DMS79 treated with DMSO at 0.1 percent for 48 hours (cell line): ENCODE data around the gene SH3GL2.
"Not testable (repeated sequence)": the region's sequence is repeated elsewhere in the genome, so short reads cannot be mapped to it uniquely, and the experiment has no call there.

Experiments used
- DNase-seq: peaks from one replicate; lab custom pipeline; 2025; lab: John Stamatoyannopoulos, UW

The SH3GL2 gene

DNA sequence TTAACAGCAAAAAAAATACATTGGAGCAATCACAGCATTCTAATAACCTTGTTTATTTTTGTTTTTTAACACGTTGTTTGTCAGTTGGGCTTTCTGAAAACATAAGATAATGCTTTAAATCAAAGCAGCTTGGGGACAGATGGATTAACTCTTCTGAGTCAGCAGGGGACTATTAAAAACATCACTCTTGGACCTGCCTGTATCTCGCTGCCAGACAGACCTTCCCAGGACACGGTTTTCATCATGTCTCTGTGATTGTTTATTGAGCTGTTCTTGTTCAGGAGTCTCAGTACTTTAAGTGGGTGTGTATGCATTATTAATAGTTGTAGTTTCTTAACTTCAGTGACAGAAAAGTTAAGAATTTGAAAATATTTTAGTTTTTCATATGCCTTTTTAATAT, 173.2 kb downstream of the SH3GL2 start:
- DNase-seq, result no peak

DNA sequence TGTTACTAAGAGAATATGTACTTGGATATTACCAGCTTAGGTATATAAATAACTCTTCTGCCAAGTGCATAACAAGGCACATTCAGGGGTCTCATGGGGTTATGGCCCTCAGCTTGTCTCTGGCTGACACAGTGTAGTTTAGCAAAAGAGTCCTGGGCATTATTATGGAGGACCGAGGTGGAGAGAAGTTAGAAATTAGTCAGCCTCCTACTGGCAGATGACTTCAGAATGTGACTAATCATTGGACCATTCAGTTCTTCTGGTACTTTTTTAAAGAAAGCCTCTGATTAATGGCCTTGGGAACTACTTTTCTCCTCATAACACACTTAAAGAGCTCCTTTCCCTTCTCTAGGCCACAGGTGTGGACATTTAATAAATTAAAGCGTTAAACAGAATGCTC, 178.9 kb downstream of the SH3GL2 start:
- DNase-seq, result no peak

DNA sequence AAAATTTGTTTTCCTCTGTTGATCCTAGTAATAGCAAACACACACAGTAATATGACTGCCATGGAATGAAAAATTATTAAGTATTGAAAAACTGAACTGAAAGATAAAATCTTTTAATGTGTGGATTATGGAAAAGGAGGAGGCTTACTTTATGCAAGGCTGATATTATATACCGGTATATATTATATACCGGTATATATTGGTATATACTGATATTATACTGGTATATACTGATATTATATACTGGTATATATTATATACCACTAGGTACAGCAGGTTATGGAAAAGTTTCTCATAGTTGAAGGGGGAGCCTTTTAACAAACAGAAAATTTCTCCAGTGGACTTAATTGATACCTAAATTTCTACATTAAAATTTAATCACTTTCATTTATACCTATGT, 181.4 kb downstream of the SH3GL2 start:
- no peak for DNase-seq

DNA sequence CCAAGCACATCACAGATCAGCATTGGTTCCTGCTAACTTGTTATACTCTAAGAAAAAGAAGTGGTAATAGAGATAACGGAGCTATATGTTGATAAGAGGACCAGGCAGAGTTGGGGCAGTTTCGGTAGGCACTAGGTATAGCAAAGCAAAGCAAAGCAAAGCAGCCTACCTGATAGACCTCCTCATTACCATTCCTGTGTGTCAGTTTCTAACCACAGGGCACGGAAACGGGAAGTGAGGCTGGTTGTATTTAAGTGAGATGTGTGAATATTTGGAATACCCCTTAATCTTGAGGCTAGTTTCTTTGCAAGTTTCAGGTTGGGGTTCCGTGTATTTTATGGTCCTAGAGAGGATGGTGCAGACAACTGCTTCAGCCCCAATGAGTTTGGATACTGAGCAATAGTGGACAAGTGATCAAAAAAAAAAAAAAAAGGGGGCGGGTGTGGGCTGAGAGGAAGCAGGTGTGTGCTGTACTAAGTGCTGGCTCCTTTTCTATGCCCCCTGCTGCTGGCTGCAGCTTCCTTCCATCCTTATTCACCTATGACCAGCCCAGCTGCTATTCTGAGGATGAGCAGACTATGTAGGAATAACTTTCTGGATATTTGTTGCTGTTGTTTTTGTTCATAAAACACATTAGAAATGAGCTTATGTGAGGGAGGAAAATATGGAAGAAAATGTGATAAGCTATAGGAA, 183.3 kb downstream of the SH3GL2 start:
- no peak for DNase-seq

DNA sequence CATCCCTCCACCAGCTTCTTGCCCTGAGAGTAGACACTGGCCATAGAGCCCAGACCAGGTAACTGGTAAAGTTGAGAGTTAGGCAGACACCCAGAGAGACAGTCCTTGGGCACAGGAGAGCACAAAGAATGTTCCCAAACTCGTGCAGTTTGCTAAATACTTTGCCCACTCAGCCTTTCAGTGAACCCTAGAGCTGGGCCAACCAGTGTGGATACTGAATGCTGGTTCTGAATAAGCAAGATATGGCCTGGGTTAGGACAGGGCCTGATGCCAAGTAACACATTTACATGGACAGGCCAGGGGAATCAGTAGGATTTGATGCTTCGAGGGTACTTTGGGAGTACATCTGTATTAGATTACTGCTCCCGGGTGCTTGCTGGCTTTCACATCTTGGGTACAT, 185.4 kb downstream of the SH3GL2 start:
- no peak for DNase-seq

DNA sequence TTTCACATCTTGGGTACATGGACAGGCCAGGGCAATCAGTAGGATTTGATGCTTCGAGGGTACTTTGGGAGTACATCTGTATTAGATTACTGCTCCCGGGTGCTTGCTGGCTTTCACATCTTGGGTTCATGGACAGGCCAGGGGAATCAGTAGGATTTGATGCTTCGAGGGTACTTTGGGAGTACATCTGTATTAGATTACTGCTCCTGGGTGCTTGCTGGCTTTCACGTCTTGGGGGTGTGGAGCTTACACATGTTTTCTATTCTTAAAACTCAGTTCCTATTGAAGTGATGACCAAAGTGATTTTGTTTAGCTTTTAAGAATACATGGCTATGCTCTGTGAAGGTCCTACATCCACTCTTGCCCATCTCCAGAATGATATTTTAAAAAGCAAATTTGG, 186.3 kb downstream of the SH3GL2 start:
- not testable (repeated sequence) for DNase-seq

DNA sequence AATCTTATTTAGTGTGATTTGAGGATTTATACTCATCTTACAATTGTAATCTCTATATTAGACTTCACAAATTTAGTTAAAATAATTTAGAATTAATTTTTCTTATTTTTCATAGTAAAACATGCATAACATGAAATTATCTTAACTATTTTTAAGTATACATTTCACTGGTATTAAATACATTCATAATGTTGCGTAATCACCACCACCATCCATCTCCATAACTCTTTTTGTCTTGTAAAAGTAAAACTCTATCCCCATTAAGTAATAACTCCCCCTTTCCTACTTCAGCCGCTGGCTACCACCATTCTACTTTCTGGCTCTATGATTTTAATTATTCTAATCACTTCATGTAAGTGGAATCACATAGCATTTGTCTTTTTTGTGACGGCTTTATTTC, 193.4 kb downstream of the SH3GL2 start:
- DNase-seq, result no peak

DNA sequence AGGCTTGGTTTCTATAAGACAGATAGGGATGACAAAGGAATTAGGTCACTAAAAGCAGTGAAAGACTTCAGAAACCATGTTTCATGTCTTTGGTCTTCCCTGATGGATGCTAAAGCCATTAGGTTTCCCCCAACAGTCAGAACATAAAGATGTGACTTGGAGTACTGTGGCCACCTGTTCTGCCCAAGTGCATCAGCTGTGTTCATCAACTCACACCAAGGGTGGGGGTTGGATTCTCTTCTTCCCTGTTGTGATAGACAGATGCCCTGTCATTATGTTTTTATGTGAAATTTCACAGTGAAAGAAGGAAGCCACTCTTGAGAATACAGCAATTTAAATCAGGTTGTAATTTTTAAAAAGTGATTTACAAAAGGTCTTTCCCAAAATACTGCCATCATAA, 196.8 kb downstream of the SH3GL2 start:
- DNase-seq, result no peak

DNA sequence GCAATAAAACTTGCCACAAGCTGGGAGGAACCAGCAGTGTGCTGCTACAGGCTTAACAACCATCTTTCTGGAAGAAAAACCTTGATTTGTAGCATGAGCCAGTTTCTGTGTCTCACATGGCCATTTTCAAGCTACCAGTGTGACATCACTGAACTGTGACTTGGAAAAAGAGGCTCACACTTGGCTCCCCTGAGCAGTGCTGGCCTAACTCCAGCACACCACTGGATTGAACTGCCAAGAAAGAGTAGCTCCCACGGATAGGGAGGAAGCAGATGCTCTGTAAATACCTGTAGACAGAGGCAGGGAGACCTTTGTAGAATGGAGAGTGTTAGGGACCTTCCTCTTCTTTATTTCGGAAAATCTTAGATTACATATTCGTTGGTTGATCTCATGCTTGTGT, 197.9 kb downstream of the SH3GL2 start:
- DNase-seq, result peak; percentile 28

DNA sequence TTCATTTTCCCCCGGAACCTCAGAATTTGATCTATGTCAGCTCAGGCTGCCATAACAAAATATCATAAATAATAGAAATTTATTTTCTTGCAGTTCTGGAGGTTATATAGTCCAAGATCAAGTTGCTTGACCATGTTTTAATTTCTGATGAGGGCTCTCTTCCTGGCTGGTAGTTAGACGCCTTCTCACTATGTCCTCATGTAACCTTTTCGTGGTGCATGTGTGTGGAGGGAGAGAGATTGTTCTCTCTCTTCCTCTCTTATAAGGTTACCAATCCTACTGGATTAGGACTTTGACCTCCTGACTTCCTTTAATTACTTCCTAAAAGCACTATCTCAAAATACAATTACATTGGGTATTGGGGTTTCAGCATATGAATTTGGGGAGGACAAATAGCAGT, 198.6 kb downstream of the SH3GL2 start:
- DNase-seq, result no peak

DNA sequence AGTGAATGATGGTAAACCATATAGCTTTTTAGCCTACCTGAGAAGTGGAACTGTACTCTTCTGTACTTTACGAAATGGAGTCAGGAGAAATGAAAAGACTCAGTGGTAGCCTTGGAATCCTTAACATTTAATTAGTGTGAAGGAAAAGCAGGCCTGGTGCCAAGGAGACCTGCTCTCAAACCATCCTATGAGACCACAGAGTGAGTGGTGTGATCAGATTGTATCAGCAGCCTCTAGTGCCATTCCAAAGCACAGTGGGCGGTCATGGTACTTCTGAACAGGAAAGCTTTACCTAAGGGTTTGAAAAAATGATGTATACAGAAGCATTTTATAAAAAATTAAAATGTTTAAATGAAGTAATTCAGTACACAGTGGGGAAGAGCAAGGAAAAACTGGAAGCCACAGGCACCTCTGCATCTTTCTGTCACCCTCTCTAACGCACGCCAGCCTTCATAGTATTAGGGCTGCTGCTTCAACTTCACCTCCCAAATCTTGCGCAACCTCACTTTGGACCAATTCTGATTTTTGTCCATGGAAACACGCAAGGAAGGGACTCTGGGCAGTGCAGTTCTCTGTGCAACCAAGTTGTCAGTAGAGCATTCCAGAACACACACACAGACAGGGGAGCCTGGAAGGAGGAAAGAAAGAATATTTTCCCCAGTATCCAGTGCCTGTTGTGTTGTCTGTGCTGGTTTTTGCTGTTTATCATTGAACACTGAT, 203.7 kb downstream of the SH3GL2 start:
- peak; percentile 70 for DNase-seq

DNA sequence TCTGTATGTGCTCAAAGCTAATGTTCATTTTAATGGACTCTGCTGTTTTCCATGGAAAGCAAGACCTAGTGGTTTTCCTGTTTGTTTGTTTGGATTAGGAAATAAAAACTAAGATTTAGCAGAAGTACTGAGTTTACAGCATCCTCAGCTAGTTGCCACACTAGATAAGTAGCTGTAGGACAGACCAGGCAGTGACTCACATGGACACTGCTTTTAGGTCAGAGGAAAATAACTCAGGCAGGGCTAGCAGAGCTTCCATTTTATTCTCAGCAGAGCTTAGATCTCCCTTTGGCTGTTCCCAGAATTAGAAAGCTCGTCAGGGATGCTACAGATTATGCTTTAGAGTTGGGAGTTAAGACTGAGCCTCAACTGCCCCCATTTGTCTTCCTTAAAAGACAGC, 204.4 kb downstream of the SH3GL2 start:
- DNase-seq, result no peak

DNA sequence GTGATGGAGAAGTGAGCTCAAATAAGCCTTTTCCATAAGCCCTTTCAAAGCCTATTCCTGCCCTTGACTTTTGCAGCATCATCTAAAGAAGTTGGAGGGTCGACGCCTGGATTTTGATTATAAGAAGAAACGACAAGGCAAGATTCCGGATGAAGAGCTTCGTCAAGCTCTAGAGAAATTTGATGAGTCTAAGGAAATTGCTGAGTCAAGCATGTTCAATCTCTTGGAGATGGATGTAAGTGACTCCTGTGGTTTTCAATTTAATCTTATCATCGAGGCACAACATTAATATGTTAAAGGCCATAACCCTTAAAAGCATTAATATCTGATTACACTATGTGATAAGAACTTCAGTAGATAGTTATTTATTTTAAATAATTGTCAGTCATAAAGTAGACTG, 210.4 kb downstream of the SH3GL2 start:
- DNase-seq, result no peak

DNA sequence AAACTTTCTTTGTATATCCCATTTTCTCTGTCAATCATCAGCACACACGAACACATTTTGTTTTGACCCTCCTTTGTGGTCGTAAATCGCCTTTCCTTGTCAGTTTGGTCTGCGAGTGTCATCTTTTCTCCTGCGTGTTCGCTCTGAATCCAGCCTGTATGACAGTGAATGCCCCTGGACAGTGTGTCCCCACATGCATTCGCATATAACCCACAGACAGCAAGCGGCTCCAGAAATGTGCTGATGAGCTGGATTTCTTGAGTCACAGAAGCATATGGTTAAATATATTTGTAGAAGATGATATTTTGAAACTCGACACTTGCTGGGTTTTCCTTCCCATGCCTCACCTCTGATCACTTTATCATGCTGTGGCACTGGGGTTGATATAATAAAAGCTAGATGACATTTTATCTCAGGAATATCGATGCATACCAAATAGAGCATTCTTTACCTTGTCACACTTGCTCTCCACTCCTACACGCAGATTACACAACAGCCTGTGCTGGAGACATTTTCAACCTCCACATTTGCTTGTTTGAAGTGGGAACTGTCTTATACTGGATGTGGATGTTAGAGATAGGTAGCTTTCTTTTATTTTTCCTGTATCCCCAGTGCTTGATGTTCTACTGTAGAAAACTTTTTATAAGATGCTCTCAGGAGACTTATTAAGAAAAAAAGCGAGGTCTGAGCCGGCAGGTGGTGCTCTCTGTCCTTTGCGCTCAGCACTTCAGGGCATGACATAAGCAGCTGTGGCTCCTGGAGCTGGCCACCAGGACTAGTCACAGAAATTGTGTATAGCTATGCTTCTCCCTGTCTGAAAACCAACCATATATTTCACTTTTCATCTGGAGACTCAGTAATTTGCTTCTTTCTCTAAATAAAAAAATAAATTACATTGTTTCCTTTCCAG, 215.1 kb downstream of the SH3GL2 start:
- DNase-seq, result no peak

DNA sequence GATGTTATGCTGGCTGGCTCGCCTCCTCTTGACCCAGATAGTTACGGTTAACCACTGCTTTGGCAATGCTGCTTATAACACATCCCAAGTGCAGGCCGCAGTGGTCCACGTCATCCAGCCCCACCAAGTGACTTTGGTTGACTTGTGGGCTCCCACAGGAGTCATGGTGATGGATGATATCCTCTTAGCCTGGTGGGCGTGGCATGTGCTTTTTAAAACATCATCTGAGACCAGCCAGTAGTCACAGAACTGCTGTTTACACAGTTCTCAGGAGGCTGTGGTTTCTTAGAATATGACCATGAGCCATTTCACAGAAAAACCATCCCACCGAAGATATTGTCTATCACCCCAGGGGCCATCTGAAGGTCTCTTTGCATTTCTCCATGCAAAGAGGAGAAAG, 216.9 kb downstream of the SH3GL2 start:
- DNase-seq, result no peak

DNA sequence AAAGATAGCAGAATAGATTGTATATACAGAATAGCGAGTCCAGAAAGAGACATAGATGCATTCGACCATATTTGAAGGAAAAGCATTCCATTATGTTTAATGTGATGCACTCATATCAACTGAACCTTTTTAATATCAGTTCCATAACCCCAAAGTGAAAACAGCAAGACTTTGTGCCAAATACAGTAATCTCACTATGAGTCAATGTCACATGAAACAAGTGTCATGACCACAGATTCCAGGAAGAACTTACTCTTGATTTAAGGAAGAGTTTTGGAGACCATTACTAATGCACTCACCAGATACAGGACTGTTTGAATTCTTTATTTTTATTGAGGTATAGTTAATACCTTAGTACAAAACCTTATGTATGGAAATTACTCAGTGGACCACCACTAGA, 220.5 kb downstream of the SH3GL2 start:
- no peak for DNase-seq

DNA sequence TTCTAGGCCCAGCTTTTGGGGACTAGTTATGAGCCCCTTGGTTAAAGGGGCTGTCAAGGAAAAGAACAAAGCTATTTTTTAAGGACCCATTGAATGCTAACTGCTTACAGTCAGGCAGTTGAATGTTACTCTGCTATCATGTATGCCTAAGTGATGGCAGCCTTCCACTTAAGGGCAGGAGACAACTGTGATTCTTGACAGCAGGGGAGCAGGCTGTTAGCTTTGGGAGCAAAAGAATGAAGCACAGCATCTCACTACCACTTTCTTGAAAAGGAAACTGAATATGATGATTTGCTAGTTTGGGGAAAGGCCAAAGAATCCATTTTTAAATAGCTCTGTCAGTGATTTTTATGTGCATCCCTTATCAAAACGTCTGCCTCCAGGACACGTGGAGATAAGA, 221.6 kb downstream of the SH3GL2 start:
- DNase-seq, result no peak

DNA sequence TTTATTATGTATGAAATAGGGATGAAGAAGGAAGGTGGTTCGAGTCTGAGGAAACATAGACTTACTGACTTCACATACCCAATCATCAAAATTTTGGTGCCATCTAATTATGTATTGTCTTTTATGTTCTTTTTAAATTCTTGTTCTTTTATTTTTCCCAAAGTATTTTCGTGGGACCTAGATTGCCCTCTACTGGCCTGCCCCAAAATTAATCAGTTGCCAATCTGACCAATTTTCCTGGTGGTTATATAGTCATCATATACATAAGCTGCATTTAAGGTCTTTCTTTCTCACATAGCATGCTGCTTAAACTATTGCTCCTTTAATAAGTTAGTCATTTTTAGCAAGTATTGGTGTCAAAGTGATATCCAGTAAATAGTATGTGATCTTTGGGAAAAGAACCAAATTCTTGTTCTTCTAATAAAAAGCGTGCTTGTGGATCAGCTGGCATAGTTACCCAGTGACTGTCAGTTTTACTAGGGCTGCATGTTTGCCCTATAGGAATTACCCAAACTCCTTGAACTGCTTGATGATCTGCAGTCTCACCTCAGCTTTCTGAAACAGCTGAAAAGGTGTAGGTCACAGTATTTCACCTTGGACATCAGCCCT, 223.5 kb downstream of the SH3GL2 start:
- no peak for DNase-seq

DNA sequence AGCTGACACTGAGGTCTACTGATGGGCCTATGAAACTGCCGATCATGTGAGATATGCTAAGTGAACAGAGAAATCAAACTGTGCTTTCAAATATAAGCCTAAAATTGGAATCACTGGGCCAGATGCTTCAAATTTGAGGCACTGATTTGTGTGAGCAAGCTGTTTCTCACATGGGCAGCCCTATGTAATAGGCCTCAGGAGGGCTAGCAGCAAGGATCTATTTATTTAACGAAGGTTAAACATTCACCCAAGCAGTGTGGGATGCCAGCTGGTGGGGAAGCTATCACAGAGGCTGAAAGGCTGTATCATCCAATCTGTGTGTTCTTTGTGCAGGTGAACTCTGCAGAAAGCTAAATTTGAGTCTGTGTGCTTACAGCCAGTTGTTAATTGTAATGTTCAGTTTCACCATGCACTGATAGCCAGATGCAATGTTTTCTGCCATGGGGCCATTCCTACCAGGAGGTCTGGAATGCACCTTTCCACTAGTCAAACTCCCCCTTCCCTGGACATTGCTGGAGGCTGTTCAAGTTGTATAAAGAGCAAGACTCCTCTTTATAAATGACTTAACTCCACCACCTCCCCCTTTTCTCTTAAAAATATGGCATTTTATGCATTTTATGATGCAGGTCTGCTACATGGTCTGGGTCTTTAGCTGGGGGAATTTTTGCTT, 228.9 kb downstream of the SH3GL2 start:
- DNase-seq, result no peak

DNA sequence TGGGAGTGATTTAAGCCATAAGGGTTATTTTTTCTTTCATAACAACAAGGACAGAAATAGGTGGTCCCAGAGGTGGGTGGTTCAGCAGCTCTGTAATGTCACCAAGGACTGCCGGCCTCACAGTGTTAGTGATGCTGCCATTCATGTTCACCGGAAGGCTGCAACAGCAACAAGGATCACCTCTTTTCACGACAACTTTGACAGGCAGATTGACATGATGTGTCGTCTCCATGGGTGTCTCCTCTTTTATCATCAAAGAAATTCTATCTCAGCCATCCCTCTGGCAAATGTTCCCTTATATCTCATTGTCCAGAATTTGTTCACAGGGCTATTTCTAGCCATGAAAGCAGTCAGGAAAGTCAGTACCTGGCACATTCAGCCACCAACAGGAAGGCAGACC, 231.5 kb downstream of the SH3GL2 start:
- no peak for DNase-seq

DNA sequence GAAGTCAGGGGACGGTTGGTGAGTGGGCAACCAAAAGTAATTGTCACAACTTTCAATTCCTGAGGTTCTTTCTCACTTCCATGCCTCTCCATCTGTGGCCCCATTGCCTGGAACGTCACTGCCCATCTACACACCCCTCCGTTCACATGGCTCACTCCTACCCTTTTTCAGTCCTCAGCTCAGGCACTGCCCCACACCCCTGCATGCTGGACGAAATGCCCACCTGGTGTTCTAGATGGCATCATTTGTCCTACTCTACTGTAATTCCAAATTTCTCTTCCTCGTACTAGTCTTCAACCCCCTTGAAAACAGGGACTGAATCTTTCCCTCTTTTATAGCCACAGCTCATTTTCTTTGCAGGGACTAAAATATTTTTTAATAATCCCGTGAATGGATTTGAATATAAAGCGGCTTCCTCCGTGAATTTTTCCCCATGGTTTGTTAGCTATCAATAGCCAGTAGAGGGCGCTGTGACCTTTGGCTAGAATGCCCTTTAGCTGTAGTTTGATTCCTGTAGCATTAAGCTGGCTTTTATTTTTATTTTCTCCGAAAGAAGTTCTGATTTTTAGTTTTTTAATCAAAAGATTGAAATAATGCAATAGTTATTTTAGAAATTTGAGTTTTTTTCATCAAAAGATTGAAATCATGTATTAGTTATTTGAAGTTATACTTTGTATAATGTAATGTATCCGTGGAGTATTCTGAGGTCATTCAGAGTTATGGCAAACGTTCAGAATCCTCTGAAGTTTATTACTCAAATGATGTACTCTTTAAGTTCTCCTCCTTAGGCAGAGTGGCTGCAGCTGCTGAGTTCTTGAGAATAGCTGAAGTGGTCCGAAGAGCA, 232.1 kb downstream of the SH3GL2 start:
- peak; percentile 43 for DNase-seq
